Nephron (organoid): ENCODE measurements around the gene SLC22A9.

ENCODE experiments used
- H3K27ac Mint-ChIP-seq, 3 experiments: 2 replicates each; pipeline ENCODE4 v1.8.0; 2020; ENCODE audit warnings: mixed read lengths in 3 of 3, mild to moderate bottlenecking in 2 of 3, moderate library complexity in 1 of 3
- H3K27me3 Mint-ChIP-seq: 2 replicates; pipeline ENCODE4 v1.8.0; 2021; ENCODE audit warnings: low read depth, mild to moderate bottlenecking, moderate library complexity, mixed read lengths
- H3K36me3 Mint-ChIP-seq: 2 replicates; pipeline ENCODE4 v1.8.0; 2020; ENCODE audit warnings: low read depth, mixed read lengths
- H3K4me1 Mint-ChIP-seq: 2 replicates; pipeline ENCODE4 v1.8.0; 2020; ENCODE audit warnings: mixed read lengths
- H3K4me3 Mint-ChIP-seq, 3 experiments: 2 replicates each; pipeline ENCODE4 v1.8.0; 2020; ENCODE audit warnings: mild to moderate bottlenecking in 3 of 3, mixed read lengths in 3 of 3, moderate library complexity in 2 of 3
- H3K9me3 Mint-ChIP-seq: 2 replicates; pipeline ENCODE4 v1.8.0; 2020; ENCODE audit warnings: mixed read lengths
- CTCF ChIP-seq, 3 experiments: fragments of 200-600 bp; sonication (generic); IDR thresholded peaks; one replicate each; pipeline ENCODE4 v1.5.0; 2021; ENCODE audit warnings: antibody characterized with exemption in 3 of 3; ENCODE audit not compliant: unreplicated experiment in 3 of 3

Gene SLC22A9

GRCh38 chr11:63443714-63444113, 74.1 kb downstream of the SLC22A9 start:
- TF ChIP-seq CTCF (IDR thresholded peaks at IDR 0.05; ENCODE audit: unreplicated experiment in 3 of 3): no peak
- H3K27me3 Mint-ChIP-seq: peaks cover 22% of the 10 kb centered on the region
- H3K4me1 Mint-ChIP-seq: no peaks in the 10 kb centered on the region
- H3K9me3 Mint-ChIP-seq: peaks cover 10% of the 10 kb centered on the region
- no peak overlapping the region for H3K27ac Mint-ChIP-seq
- no peaks in the 10 kb centered on the region for H3K36me3 Mint-ChIP-seq
- no peak overlapping the region for H3K4me3 Mint-ChIP-seq

GRCh38 chr11:63444160-63444559, 74.6 kb downstream of the SLC22A9 start:
- H3K36me3 Mint-ChIP-seq: no peaks in the 10 kb centered on the region
- no peak overlapping the region for H3K27ac Mint-ChIP-seq
- H3K4me1 Mint-ChIP-seq: no peaks in the 10 kb centered on the region
- H3K9me3 Mint-ChIP-seq: peaks cover 10% of the 10 kb centered on the region
- H3K27me3 Mint-ChIP-seq: peaks cover 26% of the 10 kb centered on the region
- TF ChIP-seq CTCF (IDR thresholded peaks at IDR 0.05; ENCODE audit: unreplicated experiment in 3 of 3): no peak
- no peak overlapping the region for H3K4me3 Mint-ChIP-seq

GRCh38 chr11:63445118-63445517, 75.5 kb downstream of the SLC22A9 start:
- H3K27me3 Mint-ChIP-seq: peaks cover 30% of the 10 kb centered on the region
- H3K36me3 Mint-ChIP-seq: no peaks in the 10 kb centered on the region
- H3K4me1 Mint-ChIP-seq: no peaks in the 10 kb centered on the region
- no peak overlapping the region for H3K27ac Mint-ChIP-seq
- H3K9me3 Mint-ChIP-seq: peaks cover 10% of the 10 kb centered on the region
- H3K4me3 Mint-ChIP-seq: no peak overlapping the region
- TF ChIP-seq CTCF (IDR thresholded peaks at IDR 0.05; ENCODE audit: unreplicated experiment in 3 of 3): no peak

GRCh38 chr11:63445720-63446119, 76.1 kb downstream of the SLC22A9 start:
- no peaks in the 10 kb centered on the region for H3K4me1 Mint-ChIP-seq
- peaks cover 36% of the 10 kb centered on the region for H3K27me3 Mint-ChIP-seq
- no peak for TF ChIP-seq CTCF (IDR thresholded peaks at IDR 0.05; ENCODE audit: unreplicated experiment in 3 of 3)
- H3K36me3 Mint-ChIP-seq: no peaks in the 10 kb centered on the region
- no peak overlapping the region for H3K4me3 Mint-ChIP-seq
- H3K27ac Mint-ChIP-seq: no peak overlapping the region
- peaks cover 10% of the 10 kb centered on the region for H3K9me3 Mint-ChIP-seq

GRCh38 chr11:63448646-63449045, 79.1 kb downstream of the SLC22A9 start:
- no peaks in the 10 kb centered on the region for H3K36me3 Mint-ChIP-seq
- no peak overlapping the region for H3K27ac Mint-ChIP-seq
- H3K4me3 Mint-ChIP-seq: no peak overlapping the region
- H3K4me1 Mint-ChIP-seq: no peaks in the 10 kb centered on the region
- peaks cover 40% of the 10 kb centered on the region for H3K27me3 Mint-ChIP-seq
- no peak for TF ChIP-seq CTCF (IDR thresholded peaks at IDR 0.05; ENCODE audit: unreplicated experiment in 3 of 3)
- H3K9me3 Mint-ChIP-seq: peaks cover 9% of the 10 kb centered on the region

- H3K36me3 Mint-ChIP-seq: no peaks in the 10 kb centered on the region
- no peaks in the 10 kb centered on the region for H3K4me1 Mint-ChIP-seq
- peaks cover 11% of the 10 kb centered on the region for H3K27me3 Mint-ChIP-seq
- H3K9me3 Mint-ChIP-seq: no peaks in the 10 kb centered on the region
- H3K27ac Mint-ChIP-seq: no peak overlapping the region
- TF ChIP-seq CTCF (IDR thresholded peaks at IDR 0.05; ENCODE audit: unreplicated experiment in 3 of 3): no peak
- no peak overlapping the region for H3K4me3 Mint-ChIP-seq
These were observed 90.0 kb downstream of the SLC22A9 start for GRCh38 chr11:63459586-63459985.
